ENCODE data around the gene PRDM2. TPM values are rescaled to one million over a fixed set of nuclear protein-coding genes. Genes with fewer than 3 reads are reported as not detected.

Gene PRDM2
- total RNA-seq, 1 donor from 2014 or later: 13.9 TPM

DNA sequence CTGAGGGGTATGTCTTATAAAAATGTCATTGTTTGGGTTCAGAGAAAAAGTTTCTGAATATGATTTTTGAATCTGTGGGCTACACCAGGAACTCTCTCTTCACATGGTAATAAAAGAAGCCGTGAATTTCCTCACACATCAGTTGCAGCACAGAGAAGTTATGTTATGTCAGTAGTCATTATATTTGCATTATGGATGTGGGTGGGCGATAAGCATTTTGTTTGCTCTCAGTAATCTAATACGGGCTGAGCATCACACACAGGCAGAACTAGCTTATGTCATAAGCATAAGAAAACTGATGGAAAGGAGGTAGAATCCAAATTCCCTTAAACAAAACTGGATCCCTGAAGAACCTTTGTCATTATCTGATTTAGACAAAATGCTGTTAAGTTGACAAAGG is 70.8 kb downstream of the PRDM2 start:
- Histone ChIP-seq H3K27me3 (ENCODE audit: control insufficient read depth, insufficient read depth, low read length) (no peaks in the 10 kb centered on the region), H3K4me3 (ENCODE audit: low read depth, low read length) (no peak overlapping the region), H3K36me3 (ENCODE audit: control insufficient read depth, insufficient read depth, low read length) (no peaks in the 10 kb centered on the region)
- no peak for DNase-seq (ENCODE audit: low read depth)
- TF ChIP-seq, protein P1, sequence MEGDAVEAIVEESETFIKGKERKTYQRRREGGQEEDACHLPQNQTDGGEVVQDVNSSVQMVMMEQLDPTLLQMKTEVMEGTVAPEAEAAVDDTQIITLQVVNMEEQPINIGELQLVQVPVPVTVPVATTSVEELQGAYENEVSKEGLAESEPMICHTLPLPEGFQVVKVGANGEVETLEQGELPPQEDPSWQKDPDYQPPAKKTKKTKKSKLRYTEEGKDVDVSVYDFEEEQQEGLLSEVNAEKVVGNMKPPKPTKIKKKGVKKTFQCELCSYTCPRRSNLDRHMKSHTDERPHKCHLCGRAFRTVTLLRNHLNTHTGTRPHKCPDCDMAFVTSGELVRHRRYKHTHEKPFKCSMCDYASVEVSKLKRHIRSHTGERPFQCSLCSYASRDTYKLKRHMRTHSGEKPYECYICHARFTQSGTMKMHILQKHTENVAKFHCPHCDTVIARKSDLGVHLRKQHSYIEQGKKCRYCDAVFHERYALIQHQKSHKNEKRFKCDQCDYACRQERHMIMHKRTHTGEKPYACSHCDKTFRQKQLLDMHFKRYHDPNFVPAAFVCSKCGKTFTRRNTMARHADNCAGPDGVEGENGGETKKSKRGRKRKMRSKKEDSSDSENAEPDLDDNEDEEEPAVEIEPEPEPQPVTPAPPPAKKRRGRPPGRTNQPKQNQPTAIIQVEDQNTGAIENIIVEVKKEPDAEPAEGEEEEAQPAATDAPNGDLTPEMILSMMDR (IDR thresholded peaks at IDR 0.05; ENCODE audit: insufficient read depth, low read length, poor library complexity, severe bottlenecking): no peak

DNA sequence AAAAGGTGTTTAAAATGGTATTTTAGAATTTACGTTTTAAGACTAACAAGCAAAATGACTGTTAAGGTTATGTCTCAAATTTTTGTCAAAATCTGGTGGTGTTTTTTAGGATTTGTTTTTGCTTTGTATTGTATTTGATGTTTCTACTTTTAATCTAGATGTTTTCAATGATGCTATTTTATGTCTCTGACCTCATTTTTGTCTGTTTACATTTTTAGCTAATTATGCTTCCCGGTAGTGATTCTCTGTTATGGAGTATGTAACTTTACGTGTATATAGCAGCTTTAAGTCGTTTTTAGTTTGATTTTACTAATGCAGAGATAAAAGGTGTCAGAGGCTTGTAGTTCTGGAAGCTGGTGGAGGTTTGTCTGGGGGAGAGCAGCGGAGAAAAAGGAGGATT is 71.8 kb downstream of the PRDM2 start:
- H3K36me3 ChIP-seq (ENCODE audit: control insufficient read depth, insufficient read depth, low read length): no peaks in the 10 kb centered on the region

DNA sequence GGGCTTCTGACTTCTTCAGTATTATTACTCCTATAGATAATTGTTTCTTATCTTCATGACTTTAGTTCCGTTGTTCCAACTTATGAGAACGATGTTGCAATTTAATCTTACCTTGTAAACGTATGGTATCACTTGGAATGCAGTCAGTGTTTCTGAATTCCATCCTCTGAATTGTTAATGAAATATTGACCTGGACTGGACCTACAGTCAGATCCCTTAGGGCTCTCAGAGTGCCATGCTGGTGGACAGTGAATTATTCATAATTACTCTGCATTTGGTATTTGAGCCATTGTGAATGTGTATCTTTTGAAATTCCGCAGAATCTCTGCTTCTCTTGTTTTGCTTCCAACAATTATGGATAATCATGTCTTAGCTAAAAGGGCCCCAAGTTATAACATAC is 72.3 kb downstream of the PRDM2 start:
- TF ChIP-seq, protein P1 (IDR thresholded peaks at IDR 0.05; ENCODE audit: insufficient read depth, low read length, poor library complexity, severe bottlenecking): no peak
- H3K36me3 ChIP-seq (ENCODE audit: control insufficient read depth, insufficient read depth, low read length): no peaks in the 10 kb centered on the region

More for the DNA sequence above, 71.8 kb downstream of the PRDM2 start:
- no peak for DNase-seq (ENCODE audit: low read depth)
- TF ChIP-seq, protein P1 (IDR thresholded peaks at IDR 0.05; ENCODE audit: insufficient read depth, low read length, poor library complexity, severe bottlenecking): no peak
- H3K27me3 ChIP-seq (ENCODE audit: control insufficient read depth, insufficient read depth, low read length): no peaks in the 10 kb centered on the region
- no peak overlapping the region for H3K4me3 ChIP-seq (ENCODE audit: low read depth, low read length)

DNA sequence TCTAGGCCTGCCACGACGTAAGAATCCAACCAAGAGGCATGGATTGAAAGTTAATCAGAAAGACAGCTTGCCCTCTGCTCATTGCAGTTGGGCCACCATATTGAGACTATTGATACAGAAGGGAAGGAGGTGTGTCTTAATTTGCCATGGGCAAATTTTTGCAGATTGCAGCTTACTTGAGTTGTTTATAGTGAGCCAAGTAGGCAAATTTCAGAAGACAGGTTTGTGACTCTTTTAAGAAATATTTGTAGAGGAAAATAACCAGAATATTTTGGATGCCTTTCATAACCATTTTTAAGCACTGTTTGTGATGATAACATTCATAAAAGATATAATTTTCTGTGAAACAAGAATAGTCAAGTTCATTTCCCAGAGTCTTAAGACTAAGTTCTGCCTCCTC is 74.1 kb downstream of the PRDM2 start:
- no peak for DNase-seq (ENCODE audit: low read depth)
- TF ChIP-seq, protein P1 (IDR thresholded peaks at IDR 0.05; ENCODE audit: insufficient read depth, low read length, poor library complexity, severe bottlenecking): no peak
- H3K4me3 ChIP-seq (ENCODE audit: low read depth, low read length): no peak overlapping the region
- H3K27me3 ChIP-seq (ENCODE audit: control insufficient read depth, insufficient read depth, low read length): no peaks in the 10 kb centered on the region
- H3K36me3 ChIP-seq (ENCODE audit: control insufficient read depth, insufficient read depth, low read length): no peaks in the 10 kb centered on the region

More for the DNA sequence above, 72.3 kb downstream of the PRDM2 start:
- no peak for DNase-seq (ENCODE audit: low read depth)
- H3K4me3 ChIP-seq (ENCODE audit: low read depth, low read length): no peak overlapping the region
- no peaks in the 10 kb centered on the region for H3K27me3 ChIP-seq (ENCODE audit: control insufficient read depth, insufficient read depth, low read length)

DNA sequence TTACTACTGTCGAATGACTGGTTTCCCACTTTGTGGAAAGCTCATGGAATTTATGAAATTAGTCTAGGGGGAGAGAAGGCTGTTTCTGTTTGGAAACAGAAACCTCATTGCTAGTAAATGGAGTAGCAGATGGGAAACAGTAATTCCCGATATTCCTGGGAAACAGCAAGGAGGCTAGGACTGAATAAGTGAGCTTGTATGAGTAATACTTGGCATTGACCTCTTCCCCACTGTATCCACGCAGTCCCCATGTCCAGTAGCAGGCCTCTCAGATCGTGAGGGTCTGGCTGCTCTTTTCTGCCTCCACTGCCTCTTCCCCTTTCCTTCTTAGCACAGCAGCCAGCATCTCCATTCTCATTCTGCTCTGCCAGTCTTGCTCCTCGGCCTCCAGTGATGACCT is 75.5 kb downstream of the PRDM2 start:
- no peak for DNase-seq (ENCODE audit: low read depth)
- Histone ChIP-seq H3K27me3 (ENCODE audit: control insufficient read depth, insufficient read depth, low read length) (no peaks in the 10 kb centered on the region), H3K4me3 (ENCODE audit: low read depth, low read length) (no peak overlapping the region), H3K36me3 (ENCODE audit: control insufficient read depth, insufficient read depth, low read length) (no peaks in the 10 kb centered on the region)
- TF ChIP-seq, protein P1 (IDR thresholded peaks at IDR 0.05; ENCODE audit: insufficient read depth, low read length, poor library complexity, severe bottlenecking): no peak

DNA sequence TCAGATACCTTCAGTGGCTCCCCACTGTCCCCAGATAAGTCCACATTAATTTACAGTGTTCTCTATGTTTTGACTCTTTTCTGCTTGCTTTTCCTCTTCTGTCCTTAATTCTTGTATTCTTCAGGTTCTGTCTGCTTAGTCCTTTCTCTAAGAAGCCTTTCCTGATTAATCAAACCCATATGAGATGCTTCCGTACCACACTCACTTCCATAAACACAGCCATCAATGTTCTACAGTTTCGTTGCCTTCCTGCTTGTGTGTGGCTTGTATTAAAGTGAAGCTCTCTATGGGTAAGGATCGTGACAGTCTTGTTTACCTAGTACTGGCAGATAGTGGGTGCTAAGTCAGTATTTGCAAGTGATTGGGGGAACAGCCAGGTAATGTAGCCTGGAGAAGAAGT is 75.9 kb downstream of the PRDM2 start:
- TF ChIP-seq, protein P1 (IDR thresholded peaks at IDR 0.05; ENCODE audit: insufficient read depth, low read length, poor library complexity, severe bottlenecking): no peak
- H3K36me3 ChIP-seq (ENCODE audit: control insufficient read depth, insufficient read depth, low read length): no peaks in the 10 kb centered on the region
- no peaks in the 10 kb centered on the region for H3K27me3 ChIP-seq (ENCODE audit: control insufficient read depth, insufficient read depth, low read length)
- DNase-seq (ENCODE audit: low read depth): no peak
- H3K4me3 ChIP-seq (ENCODE audit: low read depth, low read length): no peak overlapping the region
